Lower lobe of right lung (tissue), 2 donors: ENCODE results near the gene PGM2L1. TPM values are rescaled to one million over a fixed set of nuclear protein-coding genes. Genes with fewer than 3 reads are reported as not detected.

Experiments used
- ATAC-seq, 2 donors: fragments of 200-7000 bp; cut with Tn5 transposase; one replicate each; pipeline ENCODE4 v1.9.1; 2020 to 2022; ENCODE audit warnings: mild to moderate bottlenecking in 2 of 2, moderate library complexity in 2 of 2
- DNase-seq: peaks from one replicate; pipeline ENCODE4 v3.0.0-alpha.2; 2020
- H3K27ac ChIP-seq: fragments of 200-600 bp; one replicate; pipeline ENCODE4 v1.8.0; 2022
- H3K27me3 ChIP-seq: fragments of 200-600 bp; one replicate; pipeline ENCODE4 v1.8.0; 2022; ENCODE audit warnings: low read depth
- H3K36me3 ChIP-seq: fragments of 200-600 bp; one replicate; pipeline ENCODE4 v1.8.0; 2022; ENCODE audit warnings: mild to moderate bottlenecking
- H3K4me1 ChIP-seq: fragments of 200-600 bp; one replicate; pipeline ENCODE4 v1.8.0; 2022
- H3K4me3 ChIP-seq: fragments of 200-600 bp; one replicate; pipeline ENCODE4 v1.8.0; 2022; ENCODE audit warnings: mild to moderate bottlenecking
- H3K9me3 ChIP-seq: fragments of 200-600 bp; one replicate; pipeline ENCODE4 v1.8.0; 2022
- intact Hi-C: fragments of 100-400 bp; cut with DNase I; formaldehyde crosslinking; loops from one replicate; pipeline ENCODE4 v1.11.0; 2022
- total RNA-seq: library from RNA; stranded (reverse); fragmentation: NEBNext Ultra II Directional; extraction: Animal tissue kit (Norgen Biotek cat#: 25700); gene quantifications from one replicate; pipeline ENCODE4 v1.2.1, GENCODE V29; 2021
- TF ChIP-seq, protein P1 (sequence below): fragments of 200-600 bp; IDR thresholded peaks from one replicate; pipeline ENCODE4 v1.8.0; 2022; ENCODE audit warnings: antibody characterized with exemption, mild to moderate bottlenecking
- donor health status: DM: no; HTN: yes; CAD: no; lungs with severe emphysema.

Gene PGM2L1
- total RNA-seq, 1 donor from 2014 or later: 5.2 TPM

DNA sequence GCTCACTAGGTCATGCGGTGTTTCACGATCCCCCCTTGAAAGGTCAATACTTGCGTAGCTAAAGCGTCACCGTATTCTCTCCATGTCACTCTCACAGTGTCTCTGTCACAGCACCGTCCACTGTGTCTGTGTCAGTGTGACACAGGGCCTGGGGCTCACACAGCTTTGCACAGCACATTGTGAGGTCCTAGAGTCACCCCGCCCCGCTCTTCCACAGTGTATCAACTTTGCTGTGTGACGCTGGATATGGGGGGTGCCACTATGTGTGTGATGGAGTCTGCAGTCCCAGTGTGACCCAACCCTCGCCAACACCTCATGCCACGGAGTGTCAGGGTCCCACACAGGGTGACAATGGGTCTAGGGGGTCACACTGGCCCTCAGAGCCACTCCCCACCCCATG, 87.4 kb downstream of the PGM2L1 start:
- no peaks in the 10 kb centered on the region for H3K36me3 ChIP-seq
- H3K4me3 ChIP-seq: peak overlapping the region; percentile 58
- intact Hi-C loops: no loop called here
- TF ChIP-seq, protein P1, sequence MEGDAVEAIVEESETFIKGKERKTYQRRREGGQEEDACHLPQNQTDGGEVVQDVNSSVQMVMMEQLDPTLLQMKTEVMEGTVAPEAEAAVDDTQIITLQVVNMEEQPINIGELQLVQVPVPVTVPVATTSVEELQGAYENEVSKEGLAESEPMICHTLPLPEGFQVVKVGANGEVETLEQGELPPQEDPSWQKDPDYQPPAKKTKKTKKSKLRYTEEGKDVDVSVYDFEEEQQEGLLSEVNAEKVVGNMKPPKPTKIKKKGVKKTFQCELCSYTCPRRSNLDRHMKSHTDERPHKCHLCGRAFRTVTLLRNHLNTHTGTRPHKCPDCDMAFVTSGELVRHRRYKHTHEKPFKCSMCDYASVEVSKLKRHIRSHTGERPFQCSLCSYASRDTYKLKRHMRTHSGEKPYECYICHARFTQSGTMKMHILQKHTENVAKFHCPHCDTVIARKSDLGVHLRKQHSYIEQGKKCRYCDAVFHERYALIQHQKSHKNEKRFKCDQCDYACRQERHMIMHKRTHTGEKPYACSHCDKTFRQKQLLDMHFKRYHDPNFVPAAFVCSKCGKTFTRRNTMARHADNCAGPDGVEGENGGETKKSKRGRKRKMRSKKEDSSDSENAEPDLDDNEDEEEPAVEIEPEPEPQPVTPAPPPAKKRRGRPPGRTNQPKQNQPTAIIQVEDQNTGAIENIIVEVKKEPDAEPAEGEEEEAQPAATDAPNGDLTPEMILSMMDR: no peak
- H3K9me3 ChIP-seq: peaks cover 3% of the 10 kb centered on the region
- ATAC-seq: peak in 1 of 2 donors; percentile 20
- H3K27ac ChIP-seq: no peak overlapping the region
- H3K4me1 ChIP-seq: peaks cover 16% of the 10 kb centered on the region
- peaks cover 5% of the 10 kb centered on the region for H3K27me3 ChIP-seq
- DNase-seq: no peak

DNA sequence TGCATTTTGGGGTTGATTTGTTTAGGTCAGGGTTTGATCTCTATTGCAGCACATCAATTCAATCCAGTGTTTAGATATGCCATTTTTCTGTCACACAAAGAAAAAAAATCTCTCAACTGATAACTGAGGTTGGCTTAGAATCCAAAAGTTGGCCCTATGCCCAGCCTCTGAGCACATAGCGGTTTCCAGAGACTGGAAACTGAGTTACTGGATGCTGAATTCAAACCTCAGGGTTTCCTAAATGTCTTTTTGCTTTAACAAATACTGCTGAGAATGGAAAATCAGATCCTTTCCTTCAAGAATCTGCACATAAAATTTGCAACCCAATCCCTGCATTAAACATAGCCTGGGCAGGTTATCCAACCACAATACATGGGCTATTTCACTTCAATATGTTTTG, 90.8 kb downstream of the PGM2L1 start:
- DNase-seq (no peak), ATAC-seq (no peak)
- Histone ChIP-seq H3K36me3 (no peaks in the 10 kb centered on the region), H3K4me3 (no peak overlapping the region), H3K27me3 (peaks cover 5% of the 10 kb centered on the region), H3K4me1 (peaks cover 16% of the 10 kb centered on the region), H3K9me3 (no peaks in the 10 kb centered on the region), H3K27ac (no peak overlapping the region)
- intact Hi-C loops: no loop called here
- TF ChIP-seq, protein P1: no peak

DNA sequence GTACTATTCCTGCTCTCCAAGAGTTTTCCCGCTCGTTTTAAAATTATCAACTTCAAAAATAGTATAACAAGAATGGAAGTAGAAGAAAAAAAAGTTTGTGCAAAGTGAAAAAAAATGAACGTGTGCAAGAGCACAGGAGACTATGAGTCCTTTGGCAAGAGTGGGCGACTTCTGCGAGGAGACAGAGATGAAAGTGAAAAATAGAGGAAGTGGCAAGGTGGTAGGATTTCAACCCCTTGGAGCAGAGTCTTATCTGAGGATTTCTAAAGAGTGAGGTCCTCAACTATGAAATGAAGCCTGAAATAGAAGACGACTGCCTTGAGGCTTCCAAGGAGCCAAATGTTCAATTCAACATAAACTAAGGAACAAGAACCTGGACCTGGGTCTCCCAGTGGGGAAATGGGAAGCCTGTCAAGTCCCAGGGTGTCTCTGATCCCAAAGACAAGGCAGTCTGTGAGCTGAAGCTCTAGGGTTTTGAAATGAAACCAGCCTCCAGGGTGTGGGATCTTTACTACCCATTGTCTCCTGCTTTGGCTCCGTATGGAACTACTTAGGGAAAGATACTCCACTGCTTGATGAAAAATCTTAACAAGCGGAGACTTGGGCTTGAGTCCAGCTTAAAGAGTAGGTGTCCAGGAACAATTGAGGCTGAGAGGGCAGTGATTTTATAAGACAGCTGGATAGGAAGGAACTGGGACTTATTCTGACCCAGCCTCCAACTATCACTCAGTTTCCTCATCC, 91.6 kb downstream of the PGM2L1 start:
- Histone ChIP-seq H3K27ac (no peak overlapping the region), H3K9me3 (no peaks in the 10 kb centered on the region), H3K4me1 (peaks cover 16% of the 10 kb centered on the region), H3K27me3 (peaks cover 5% of the 10 kb centered on the region), H3K36me3 (no peaks in the 10 kb centered on the region), H3K4me3 (no peak overlapping the region)
- DNase-seq (no peak), ATAC-seq (no peak)
- intact Hi-C loops: no loop called here
- TF ChIP-seq, protein P1: no peak

DNA sequence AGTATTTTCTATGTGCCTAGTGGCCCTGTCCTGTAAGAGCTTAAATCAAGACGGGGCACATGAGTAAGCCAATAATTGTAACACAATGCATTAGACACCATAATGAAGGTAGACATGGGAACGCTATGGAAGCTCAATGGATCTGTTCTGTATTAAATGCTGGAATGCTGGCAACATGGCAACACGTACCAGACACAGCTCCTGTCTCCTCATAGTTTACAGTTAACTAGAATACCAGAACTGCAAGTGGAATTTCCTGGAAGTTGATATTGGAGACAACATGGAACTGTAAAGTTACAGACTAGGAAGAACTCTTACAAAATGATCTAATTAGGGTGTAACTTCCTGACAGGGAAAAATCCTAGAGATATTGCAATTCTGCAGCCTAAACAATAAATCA, 99.2 kb downstream of the PGM2L1 start:
- Histone ChIP-seq H3K9me3 (no peaks in the 10 kb centered on the region), H3K27ac (no peak overlapping the region), H3K4me3 (no peak overlapping the region), H3K4me1 (no peaks in the 10 kb centered on the region), H3K36me3 (no peaks in the 10 kb centered on the region), H3K27me3 (no peaks in the 10 kb centered on the region)
- TF ChIP-seq, protein P1: no peak
- DNase-seq (no peak), ATAC-seq (no peak)
- intact Hi-C loops: no loop called here

DNA sequence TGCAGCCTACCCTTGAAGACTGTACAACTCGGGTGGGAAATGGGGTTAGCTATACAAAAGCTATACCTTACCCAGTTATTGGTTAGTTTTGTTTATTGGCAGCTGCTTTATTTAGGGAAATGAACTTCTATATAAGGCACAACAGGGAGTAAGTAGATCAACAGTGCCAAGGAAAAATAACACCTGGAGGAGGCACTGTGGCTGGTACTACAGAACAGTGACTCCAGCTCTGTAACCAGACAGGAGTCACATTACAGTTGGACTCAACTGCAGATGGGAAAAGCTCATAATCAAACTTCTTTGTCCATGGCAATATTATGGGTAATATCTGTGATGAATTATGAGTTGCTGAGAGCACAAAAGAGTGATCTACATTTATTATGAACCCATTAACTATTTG, 100.7 kb downstream of the PGM2L1 start:
- intact Hi-C loops: no loop called here
- H3K9me3 ChIP-seq: no peaks in the 10 kb centered on the region
- no peaks in the 10 kb centered on the region for H3K27me3 ChIP-seq

More for the DNA sequence above, 100.7 kb downstream of the PGM2L1 start:
- TF ChIP-seq, protein P1: no peak
- ATAC-seq (no peak), DNase-seq (no peak)
- Histone ChIP-seq H3K36me3 (no peaks in the 10 kb centered on the region), H3K27ac (no peak overlapping the region), H3K4me1 (no peaks in the 10 kb centered on the region), H3K4me3 (no peak overlapping the region)
